GM15510 (cell line): ENCODE results near the gene NCEH1.

ENCODE experiments used
- POLR2A ChIP-seq: IDR thresholded peaks from 3 replicates; pipeline ENCODE4 v1.6.1; 2011; ENCODE audit warnings: borderline replicate concordance; ENCODE audit not compliant: insufficient read length; ENCODE audit errors: extremely low read depth

The NCEH1 gene

GRCh38 chr3:172710664-172711453 lies at the start of gene NCEH1:
Gene NCEH1 (minus strand): TSS chr3:172711067. CDS start chr3:172710984, 83 bp downstream.
- TF ChIP-seq POLR2A: peak; percentile 83

- TF ChIP-seq POLR2A: no peak
These were observed 42.3 kb upstream of the NCEH1 start for GRCh38 chr3:172753125-172753524.

- TF ChIP-seq POLR2A: no peak
These were observed 41.8 kb upstream of the NCEH1 start for GRCh38 chr3:172752651-172753050.

GRCh38 chr3:172751175-172751704 lies 40.4 kb upstream of the NCEH1 start:
- no peak for TF ChIP-seq POLR2A

GRCh38 chr3:172750368-172751174 lies 39.7 kb upstream of the NCEH1 start, which contains the start of gene ECT2:
Gene ECT2 (plus strand): TSS chr3:172750726. CDS start chr3:172754531, 3,805 bp downstream.
- TF ChIP-seq POLR2A: peak; percentile 67

GRCh38 chr3:172750069-172750367 lies 39.2 kb upstream of the NCEH1 start:
- no peak for TF ChIP-seq POLR2A

- TF ChIP-seq POLR2A: no peak
These were observed 38.5 kb upstream of the NCEH1 start for GRCh38 chr3:172749230-172749965.

GRCh38 chr3:172746475-172746874 lies 35.6 kb upstream of the NCEH1 start:
- TF ChIP-seq POLR2A: no peak

- no peak for TF ChIP-seq POLR2A
These were observed 28.6 kb upstream of the NCEH1 start for GRCh38 chr3:172739462-172739861.

GRCh38 chr3:172735014-172735413 lies 24.1 kb upstream of the NCEH1 start:
- TF ChIP-seq POLR2A: no peak

- TF ChIP-seq POLR2A: no peak
These were observed 15.5 kb upstream of the NCEH1 start for GRCh38 chr3:172726380-172726779.

- no peak for TF ChIP-seq POLR2A
These were observed 6.7 kb upstream of the NCEH1 start for GRCh38 chr3:172717493-172718088.

GRCh38 chr3:172716476-172716875 lies 5.6 kb upstream of the NCEH1 start:
- TF ChIP-seq POLR2A: no peak

GRCh38 chr3:172713316-172713715 lies 2.4 kb upstream of the NCEH1 start:
- TF ChIP-seq POLR2A: no peak
